HepG2 (cell line): ENCODE data around the gene PKM.

Experiments
- CEBPG ChIP-seq: IDR thresholded peaks from 2 replicates; pipeline ENCODE4 v1.6.1; 2016
- CTCF ChIP-seq: sonication (generic); formaldehyde crosslinking; IDR thresholded peaks from 2 replicates; pipeline ENCODE4 v1.5.0; 2020; ENCODE audit warnings: mild to moderate bottlenecking, missing genetic modification reagents, moderate library complexity
- ELF1 ChIP-seq: sonication (generic); formaldehyde crosslinking; IDR thresholded peaks from 2 replicates; pipeline ENCODE4 v1.4.0; 2020; ENCODE audit warnings: missing genetic modification reagents
- HNF1B ChIP-seq: sonication (generic); formaldehyde crosslinking; IDR thresholded peaks from 2 replicates; pipeline ENCODE4 v1.5.1; 2020; ENCODE audit warnings: mild to moderate bottlenecking, moderate library complexity, missing genetic modification reagents
- NFE2L1 ChIP-seq: sonication (generic); formaldehyde crosslinking; IDR thresholded peaks from 2 replicates; pipeline ENCODE4 v1.4.0; 2020; ENCODE audit warnings: missing genetic modification reagents, mild to moderate bottlenecking, borderline replicate concordance
- POLR2A ChIP-seq, 2 experiments: IDR thresholded peaks; 2 replicates each; pipeline ENCODE4 v1.6.1; 2011; ENCODE audit warnings: low read depth in 2 of 2, low read length in 2 of 2, mild to moderate bottlenecking in 1 of 2, moderate library complexity in 1 of 2; ENCODE audit not compliant: insufficient read depth in 1 of 2
- POLR2AphosphoS5 ChIP-seq: IDR thresholded peaks from 2 replicates; pipeline ENCODE4 v1.6.1; 2012; ENCODE audit warnings: low read depth, low read length
- SP2 ChIP-seq: sonication (generic); formaldehyde crosslinking; IDR thresholded peaks from 2 replicates; pipeline ENCODE4 v1.5.1; 2020; ENCODE audit warnings: mild to moderate bottlenecking, missing genetic modification reagents
- TBL1XR1 ChIP-seq: fragments of 150-350 bp; IDR thresholded peaks from 2 replicates; pipeline ENCODE4 v1.6.1; 2014; ENCODE audit warnings: borderline replicate concordance, low read length; ENCODE audit not compliant: partially characterized antibody
- TEF ChIP-seq: sonication (generic); formaldehyde crosslinking; IDR thresholded peaks from 2 replicates; pipeline ENCODE4 v1.5.0; 2020; ENCODE audit warnings: missing genetic modification reagents
- ZBTB1 ChIP-seq: sonication (generic); formaldehyde crosslinking; IDR thresholded peaks from 2 replicates; pipeline ENCODE4 v1.4.0; 2020; ENCODE audit warnings: missing genetic modification reagents, borderline replicate concordance
- ZBTB7B ChIP-seq: sonication (generic); formaldehyde crosslinking; IDR thresholded peaks from 2 replicates; pipeline ENCODE4 v1.4.0; 2020; ENCODE audit warnings: missing genetic modification reagents
- ZGPAT ChIP-seq: IDR thresholded peaks from 2 replicates; pipeline ENCODE4 v1.6.1; 2016; ENCODE audit warnings: mild to moderate bottlenecking
- ZNF460 ChIP-seq: sonication (generic); formaldehyde crosslinking; IDR thresholded peaks from 2 replicates; pipeline ENCODE4 v1.5.1; 2020; ENCODE audit warnings: missing genetic modification reagents, mild to moderate bottlenecking, borderline replicate concordance

- TF ChIP-seq CTCF (CRISPR knock-in tag): no peak
- no peak for TF ChIP-seq ZBTB7B (CRISPR knock-in tag)
- no peak for TF ChIP-seq POLR2A (IDR thresholded peaks at IDR 0.05; ENCODE audit: insufficient read depth in 1 of 2, low read depth in 2 of 2, low read length in 2 of 2)
- TF ChIP-seq SP2: no peak
- TF ChIP-seq ELF1: no peak
- TF ChIP-seq ZBTB1: no peak
- no peak for TF ChIP-seq ZNF460 (CRISPR knock-in tag)
- TF ChIP-seq POLR2AphosphoS5: no peak
- no peak for TF ChIP-seq HNF1B (CRISPR knock-in tag)
- TF ChIP-seq TBL1XR1: no peak
- TF ChIP-seq ZGPAT (CRISPR knock-in tag): no peak
- TF ChIP-seq NFE2L1 (CRISPR knock-in tag): no peak
- TF ChIP-seq CEBPG (CRISPR knock-in tag): no peak
- no peak for TF ChIP-seq TEF (CRISPR knock-in tag)
These were observed 68.4 kb downstream of the PKM start for GRCh38 chr15:72162569-72162968.
